Measurements from ENCODE around the gene RASSF5.

DNA sequence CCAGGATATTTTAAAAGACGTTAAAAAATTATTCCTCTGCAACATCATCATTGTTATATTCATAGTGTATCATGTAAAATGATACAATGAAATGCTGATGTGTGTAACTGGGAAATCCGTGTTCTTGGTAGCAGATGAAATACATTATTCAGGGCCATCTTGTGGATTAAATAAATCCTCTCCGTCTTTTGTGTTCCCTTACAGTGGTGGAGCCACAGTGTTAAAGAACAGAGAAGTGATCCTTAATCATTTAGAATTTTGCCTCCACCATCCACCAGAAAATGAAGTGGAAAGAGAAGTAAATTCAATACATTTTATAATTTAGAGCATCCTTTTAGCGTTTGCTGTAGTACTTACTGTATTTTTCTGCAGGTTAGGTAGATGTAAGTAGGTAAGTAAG lies 129.3 kb downstream of the RASSF5 start:
- no peak for TF ChIP-seq POLR2A (IDR thresholded peaks at IDR 0.05)
- TF ChIP-seq, protein P1, sequence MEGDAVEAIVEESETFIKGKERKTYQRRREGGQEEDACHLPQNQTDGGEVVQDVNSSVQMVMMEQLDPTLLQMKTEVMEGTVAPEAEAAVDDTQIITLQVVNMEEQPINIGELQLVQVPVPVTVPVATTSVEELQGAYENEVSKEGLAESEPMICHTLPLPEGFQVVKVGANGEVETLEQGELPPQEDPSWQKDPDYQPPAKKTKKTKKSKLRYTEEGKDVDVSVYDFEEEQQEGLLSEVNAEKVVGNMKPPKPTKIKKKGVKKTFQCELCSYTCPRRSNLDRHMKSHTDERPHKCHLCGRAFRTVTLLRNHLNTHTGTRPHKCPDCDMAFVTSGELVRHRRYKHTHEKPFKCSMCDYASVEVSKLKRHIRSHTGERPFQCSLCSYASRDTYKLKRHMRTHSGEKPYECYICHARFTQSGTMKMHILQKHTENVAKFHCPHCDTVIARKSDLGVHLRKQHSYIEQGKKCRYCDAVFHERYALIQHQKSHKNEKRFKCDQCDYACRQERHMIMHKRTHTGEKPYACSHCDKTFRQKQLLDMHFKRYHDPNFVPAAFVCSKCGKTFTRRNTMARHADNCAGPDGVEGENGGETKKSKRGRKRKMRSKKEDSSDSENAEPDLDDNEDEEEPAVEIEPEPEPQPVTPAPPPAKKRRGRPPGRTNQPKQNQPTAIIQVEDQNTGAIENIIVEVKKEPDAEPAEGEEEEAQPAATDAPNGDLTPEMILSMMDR (IDR thresholded peaks at IDR 0.05) = no peak
